ENCODE measurements around the gene ALK. TPM values are rescaled to one million over a fixed set of nuclear protein-coding genes. Genes with fewer than 3 reads are reported as not detected.

The ALK gene
- polyA plus RNA-seq, 3 donors, result not detected

GRCh38 chr2:29942711-29943110, 21.3 kb upstream of the ALK start:
- H3K36me3 ChIP-seq (replicated peaks in 1 of 2; ENCODE audit: control insufficient read depth in 1 of 2, insufficient read depth in 2 of 2, low read length in 2 of 2), result no peaks in the 10 kb centered on the region
- H3K4me1 Mint-ChIP-seq, result no peaks in the 10 kb centered on the region
- no peak overlapping the region for H3K27ac ChIP-seq (ENCODE audit: low read depth in 1 of 2, low read length in 2 of 2)
- H3K4me1 ChIP-seq (ENCODE audit: control insufficient read depth in 1 of 2, insufficient read depth in 2 of 2, low read length in 2 of 2), result no peaks in the 10 kb centered on the region
- H3K27me3 ChIP-seq (ENCODE audit: control insufficient read depth in 2 of 2, insufficient read depth in 2 of 2, low read length in 2 of 2), result no peaks in the 10 kb centered on the region
- H4K20me1 ChIP-seq (ENCODE audit: insufficient read depth, low read length), result no peaks in the 10 kb centered on the region
- no peak overlapping the region for H3K4me3 Mint-ChIP-seq
- H3K4me2 ChIP-seq (replicated peaks; ENCODE audit: extremely low read depth, low read length, poor library complexity, severe bottlenecking), result no peak overlapping the region
- H3K27ac Mint-ChIP-seq, result no peak overlapping the region
- peaks cover 0 to 5% (median 0%) of the 10 kb centered on the region in 3 donors for H3K27me3 Mint-ChIP-seq (ENCODE audit: low read depth in 3 of 3)
- H3K9ac ChIP-seq (ENCODE audit: insufficient read depth, low read length, poor library complexity, severe bottlenecking), result no peak overlapping the region
- no peaks in the 10 kb centered on the region for H3K79me2 ChIP-seq (ENCODE audit: insufficient read depth, low read length)
- no peaks in the 10 kb centered on the region for H3K36me3 Mint-ChIP-seq
- 100% methylated on average over 2 of the region's 3 CpGs for WGBS (ENCODE audit: insufficient coverage)
- H2AFZ ChIP-seq (ENCODE audit: insufficient read depth, low read depth, low read length, poor library complexity, severe bottlenecking), result no peak overlapping the region
- H3K9me3 ChIP-seq (replicated peaks in 1 of 2; ENCODE audit: control insufficient read depth in 1 of 2, insufficient read depth in 1 of 2, low read length in 2 of 2), result no peaks in the 10 kb centered on the region
- no peak for DNase-seq
- intact Hi-C loops (cut with micrococcal nuclease), result no loop called here
- TF ChIP-seq CTCF (IDR thresholded peaks at IDR 0.05), result no peak
- H3K4me3 ChIP-seq (replicated peaks in 1 of 3; ENCODE audit: low read depth in 2 of 3, low read length in 3 of 3), result no peak overlapping the region
- peaks cover 0 to 11% (median 6%) of the 10 kb centered on the region in 7 donors for H3K9me3 Mint-ChIP-seq

GRCh38 chr2:29940706-29941105, 19.3 kb upstream of the ALK start:
- H3K36me3 ChIP-seq (replicated peaks in 1 of 2; ENCODE audit: control insufficient read depth in 1 of 2, insufficient read depth in 2 of 2, low read length in 2 of 2), result no peaks in the 10 kb centered on the region
- H3K9me3 Mint-ChIP-seq, result peaks cover 0 to 10% (median 3%) of the 10 kb centered on the region in 7 donors
- TF ChIP-seq CTCF (IDR thresholded peaks at IDR 0.05), result no peak

More at GRCh38 chr2:29940706-29941105, 19.3 kb upstream of the ALK start:
- H3K9ac ChIP-seq (ENCODE audit: insufficient read depth, low read length, poor library complexity, severe bottlenecking), result no peak overlapping the region
- H3K9me3 ChIP-seq (replicated peaks in 1 of 2; ENCODE audit: control insufficient read depth in 1 of 2, insufficient read depth in 1 of 2, low read length in 2 of 2), result no peaks in the 10 kb centered on the region
- intact Hi-C loops (cut with micrococcal nuclease), result no loop called here
- no peaks in the 10 kb centered on the region for H3K4me1 ChIP-seq (ENCODE audit: control insufficient read depth in 1 of 2, insufficient read depth in 2 of 2, low read length in 2 of 2)
- H3K4me3 ChIP-seq (replicated peaks in 1 of 3; ENCODE audit: low read depth in 2 of 3, low read length in 3 of 3), result no peak overlapping the region
- H3K27me3 Mint-ChIP-seq (ENCODE audit: low read depth in 3 of 3), result peaks cover 0 to 3% (median 0%) of the 10 kb centered on the region in 3 donors
- no peaks in the 10 kb centered on the region for H4K20me1 ChIP-seq (ENCODE audit: insufficient read depth, low read length)
- H3K36me3 Mint-ChIP-seq, result no peaks in the 10 kb centered on the region
- H2AFZ ChIP-seq (ENCODE audit: insufficient read depth, low read depth, low read length, poor library complexity, severe bottlenecking), result no peak overlapping the region
- DNase-seq, result no peak
- H3K79me2 ChIP-seq (ENCODE audit: insufficient read depth, low read length), result no peaks in the 10 kb centered on the region
- H3K4me2 ChIP-seq (replicated peaks; ENCODE audit: extremely low read depth, low read length, poor library complexity, severe bottlenecking), result no peak overlapping the region
- H3K27me3 ChIP-seq (ENCODE audit: control insufficient read depth in 2 of 2, insufficient read depth in 2 of 2, low read length in 2 of 2), result no peaks in the 10 kb centered on the region
- H3K27ac Mint-ChIP-seq, result no peak overlapping the region
- H3K4me1 Mint-ChIP-seq, result no peaks in the 10 kb centered on the region
- H3K4me3 Mint-ChIP-seq, result no peak overlapping the region
- no peak overlapping the region for H3K27ac ChIP-seq (ENCODE audit: low read depth in 1 of 2, low read length in 2 of 2)
- 88% methylated on average over 4 of the region's 5 CpGs for WGBS (ENCODE audit: insufficient coverage)

Data from CD14-positive monocyte (primary cell).